ENCODE measurements around the gene H2BK1.

The H2BK1 gene

GRCh38 chr7:151168003-151168786 is 42.1 kb downstream of the H2BK1 start:
- H3K36me3 ChIP-seq (ENCODE audit: insufficient read depth, low read length): no peaks in the 10 kb centered on the region
- H3K4me3 ChIP-seq (ENCODE audit: low read depth, low read length, poor library complexity, severe bottlenecking): peak overlapping the region; percentile 30
- H3K4me2 ChIP-seq (ENCODE audit: low read length): peak overlapping the region; percentile 13; the same call in 1 of the 2 replicates
- no peak overlapping the region for H3K27ac ChIP-seq (ENCODE audit: low read depth, low read length, poor library complexity, severe bottlenecking)
- TF ChIP-seq EZH2 (IDR thresholded peaks at IDR 0.05; ENCODE audit: borderline replicate concordance, low read length) (no peak), CTCF (IDR thresholded peaks at IDR 0.05; ENCODE audit: low read length) (peak; percentile 85)
- no peaks in the 10 kb centered on the region for H3K9me2 ChIP-seq (ENCODE audit: low read depth, low read length)
- no peaks in the 10 kb centered on the region for H3K79me2 ChIP-seq (ENCODE audit: insufficient read depth, low read length)
- no peaks in the 10 kb centered on the region for H3K9me3 ChIP-seq (ENCODE audit: low read length)
- H3K4me1 ChIP-seq (ENCODE audit: insufficient read depth, low read length, severe bottlenecking): no peaks in the 10 kb centered on the region
- no peaks in the 10 kb centered on the region for H3F3A ChIP-seq (ENCODE audit: insufficient read depth, low read length)
- no peak overlapping the region for H2AFZ ChIP-seq (ENCODE audit: low read length)
- H3K9ac ChIP-seq (ENCODE audit: low read length): no peak overlapping the region
- H4K20me1 ChIP-seq (ENCODE audit: insufficient read depth, low read length): no peaks in the 10 kb centered on the region
- peaks cover 9% of the 10 kb centered on the region for H3K27me3 ChIP-seq (ENCODE audit: insufficient read depth, low read length)

DNA sequence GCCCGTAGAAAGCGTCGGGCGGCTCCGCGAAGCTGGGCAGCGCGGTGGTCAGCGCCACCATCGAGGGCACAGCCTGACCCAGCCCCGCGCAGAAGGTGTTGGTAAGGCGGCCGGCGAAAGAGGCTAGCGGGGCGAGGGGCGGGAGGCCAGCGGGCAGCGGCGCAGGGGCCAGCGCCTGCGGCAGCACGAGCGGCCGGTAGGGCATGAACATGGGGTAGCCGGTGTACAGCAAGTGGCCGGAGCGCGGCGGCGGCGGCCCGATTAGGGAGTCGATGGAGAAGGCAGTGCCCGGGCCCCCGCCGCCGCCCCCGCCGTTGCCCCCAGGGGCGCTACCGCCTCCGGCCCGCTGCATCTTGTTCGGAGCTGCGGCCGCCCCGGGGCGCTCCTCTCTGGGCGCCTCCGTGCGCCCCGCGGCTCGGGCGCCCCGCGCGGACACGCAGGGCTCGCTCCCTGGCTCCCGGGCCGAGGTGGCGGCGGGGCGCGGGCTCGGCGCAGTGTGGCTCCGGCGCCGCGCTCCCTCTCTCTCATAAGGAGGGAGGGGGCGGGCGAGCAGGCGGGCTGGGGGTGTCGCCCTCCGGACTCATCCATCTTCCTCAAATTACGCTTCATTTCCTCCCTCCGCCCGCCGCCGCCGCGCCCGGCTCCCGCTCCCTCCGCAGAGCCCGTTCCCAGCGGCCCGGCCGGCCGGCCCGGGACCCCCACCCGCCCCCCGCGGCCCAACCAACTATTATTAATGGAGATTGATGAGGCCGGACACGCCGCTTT is 42.9 kb downstream of the H2BK1 start, which contains the start of gene GBX1:
Gene GBX1 (minus strand): TSS at position 498 of the 765 bp plus-strand sequence. CDS start 146 bp downstream, at position 352.
- H3K4me3 ChIP-seq (ENCODE audit: low read depth, low read length, poor library complexity, severe bottlenecking): peak within 1 kb of the TSS; percentile 30

GRCh38 chr7:151166629-151167196 is 43.6 kb downstream of the H2BK1 start:
- no peak overlapping the region for H2AFZ ChIP-seq (ENCODE audit: low read length)
- no peaks in the 10 kb centered on the region for H3K9me3 ChIP-seq (ENCODE audit: low read length)
- no peaks in the 10 kb centered on the region for H3K9me2 ChIP-seq (ENCODE audit: low read depth, low read length)
- H3K79me2 ChIP-seq (ENCODE audit: insufficient read depth, low read length): no peaks in the 10 kb centered on the region
- H3K4me2 ChIP-seq (ENCODE audit: low read length): no peak overlapping the region
- no peaks in the 10 kb centered on the region for H3F3A ChIP-seq (ENCODE audit: insufficient read depth, low read length)
- no peak overlapping the region for H3K9ac ChIP-seq (ENCODE audit: low read length)
- no peaks in the 10 kb centered on the region for H3K36me3 ChIP-seq (ENCODE audit: insufficient read depth, low read length)
- peaks cover 9% of the 10 kb centered on the region for H3K27me3 ChIP-seq (ENCODE audit: insufficient read depth, low read length)
- H3K4me3 ChIP-seq (ENCODE audit: low read depth, low read length, poor library complexity, severe bottlenecking): no peak overlapping the region
- H3K4me1 ChIP-seq (ENCODE audit: insufficient read depth, low read length, severe bottlenecking): no peaks in the 10 kb centered on the region
- no peak for TF ChIP-seq EZH2 (IDR thresholded peaks at IDR 0.05; ENCODE audit: borderline replicate concordance, low read length)
- TF ChIP-seq CTCF (IDR thresholded peaks at IDR 0.05; ENCODE audit: low read length): no peak
- H4K20me1 ChIP-seq (ENCODE audit: insufficient read depth, low read length): no peaks in the 10 kb centered on the region
- no peak overlapping the region for H3K27ac ChIP-seq (ENCODE audit: low read depth, low read length, poor library complexity, severe bottlenecking)

More for the DNA sequence above, 42.9 kb downstream of the H2BK1 start, which contains the start of gene GBX1:
- TF ChIP-seq CTCF (IDR thresholded peaks at IDR 0.05; ENCODE audit: low read length): no peak
- Histone ChIP-seq H3K9me3 (ENCODE audit: low read length) (no peaks in the 10 kb centered on the region), H4K20me1 (ENCODE audit: insufficient read depth, low read length) (no peaks in the 10 kb centered on the region), H3K36me3 (ENCODE audit: insufficient read depth, low read length) (no peaks in the 10 kb centered on the region), H3K27me3 (ENCODE audit: insufficient read depth, low read length) (peaks cover 9% of the 10 kb centered on the region), H2AFZ (ENCODE audit: low read length) (no peak within 1 kb of the TSS), H3F3A (ENCODE audit: insufficient read depth, low read length) (no peaks in the 10 kb centered on the region), H3K79me2 (ENCODE audit: insufficient read depth, low read length) (no peaks in the 10 kb centered on the region), H3K9ac (ENCODE audit: low read length) (no peak within 1 kb of the TSS), H3K4me2 (ENCODE audit: low read length) (peak within 1 kb of the TSS; percentile 13; the same call in 1 of the 2 replicates), H3K4me1 (ENCODE audit: insufficient read depth, low read length, severe bottlenecking) (no peaks in the 10 kb centered on the region), H3K9me2 (ENCODE audit: low read depth, low read length) (no peaks in the 10 kb centered on the region), H3K27ac (ENCODE audit: low read depth, low read length, poor library complexity, severe bottlenecking) (no peak within 1 kb of the TSS)
